ENCODE results near the gene HOXA7. TPM values are rescaled to one million over a fixed set of nuclear protein-coding genes. Genes with fewer than 3 reads are reported as not detected.

Gene HOXA7
- total RNA-seq, 1 donor from 2014 or later = 7.5 TPM

- DNase-seq (ENCODE audit: low spot score) = no peak
Observed at GRCh38 chr7:27161214-27161720, 4.8 kb upstream of the HOXA7 start.

GRCh38 chr7:27160546-27161213, 4.2 kb upstream of the HOXA7 start:
- no peak for DNase-seq (ENCODE audit: low spot score)

- peak; percentile 89 for DNase-seq (ENCODE audit: low spot score)
Observed at GRCh38 chr7:27160145-27160545, 3.7 kb upstream of the HOXA7 start.

GRCh38 chr7:27159266-27160144, 3.0 kb upstream of the HOXA7 start:
- peak; percentile 39 for DNase-seq (ENCODE audit: low spot score)

- DNase-seq (ENCODE audit: low spot score) = peak; percentile 87
Observed at GRCh38 chr7:27158436-27159265, 2.2 kb upstream of the HOXA7 start.

GRCh38 chr7:27157702-27158431, 1.4 kb upstream of the HOXA7 start:
- peak; percentile 85 for DNase-seq (ENCODE audit: low spot score)

GRCh38 chr7:27156916-27157701, 634 bp upstream of the HOXA7 start:
- peak; percentile 87 for DNase-seq (ENCODE audit: low spot score)

- DNase-seq (ENCODE audit: low spot score) = peak; percentile 87
Observed at GRCh38 chr7:27155816-27156507, 513 bp downstream of the HOXA7 start.

- DNase-seq (ENCODE audit: low spot score) = peak; percentile 88
Observed at GRCh38 chr7:27154901-27155815, 1.3 kb downstream of the HOXA7 start.

- DNase-seq (ENCODE audit: low spot score) = no peak
Observed at GRCh38 chr7:27154369-27154768, 2.1 kb downstream of the HOXA7 start.

GRCh38 chr7:27153526-27153925, 2.9 kb downstream of the HOXA7 start:
- DNase-seq (ENCODE audit: low spot score) = no peak

GRCh38 chr7:27152816-27153442, 3.5 kb downstream of the HOXA7 start:
- no peak for DNase-seq (ENCODE audit: low spot score)

GRCh38 chr7:27151931-27152815, 4.3 kb downstream of the HOXA7 start, which contains the start of gene HOXA3:
HOXA3 (minus strand) TSS chr7:27152583; CDS start chr7:27110640, 41,943 bp downstream.
- peak; percentile 88 for DNase-seq (ENCODE audit: low spot score)

- DNase-seq (ENCODE audit: low spot score) = no peak
Observed at GRCh38 chr7:27151341-27151930, 5.0 kb downstream of the HOXA7 start.

- peak; percentile 93 for DNase-seq (ENCODE audit: low spot score)
Observed at GRCh38 chr7:27150568-27151340, 5.7 kb downstream of the HOXA7 start.
